ENCODE measurements around the gene SENP5. TPM values are rescaled to one million over a fixed set of nuclear protein-coding genes. Genes with fewer than 3 reads are reported as not detected.

The SENP5 gene
- total and polyA plus RNA-seq, 2 of the 8 experiments (the other 6 are each of a cell fraction or from before 2014, with no cell fraction given): 6.7 to 27.3 TPM

Other genes with a start within 250 kb of the SENP5 start
- 5.1 and 5.3 TPM in 2 replicates for gene NRROS, start 228.2 kb upstream of the SENP5 start, total RNA-seq (2021; fragmentation: NEBNext Ultra II Directional; extraction: Animal tissue kit (Norgen Biotek cat#: 25700))
- 6.8 and 7.3 TPM in 2 replicates for gene NRROS, start 228.2 kb upstream of the SENP5 start, polyA plus RNA-seq (2011; rRNA removed)
- gene CEP19, start 155.7 kb upstream of the SENP5 start, total RNA-seq (2021; fragmentation: NEBNext Ultra II Directional; extraction: Animal tissue kit (Norgen Biotek cat#: 25700)): 1.3 and 1.6 TPM in 2 replicates
- gene CEP19, start 155.7 kb upstream of the SENP5 start, polyA plus RNA-seq (2011; rRNA removed): 0.52 and 0.95 TPM in 2 replicates
- gene PIGX, start 155.5 kb upstream of the SENP5 start, total RNA-seq (2021; fragmentation: NEBNext Ultra II Directional; extraction: Animal tissue kit (Norgen Biotek cat#: 25700)): 14.7 and 14.9 TPM in 2 replicates
- 5.0 and 7.0 TPM in 2 replicates for gene PIGX, start 155.5 kb upstream of the SENP5 start, polyA plus RNA-seq (2011; rRNA removed)
- 60.5 and 62.8 TPM in 2 replicates for gene PAK2, start 128.1 kb upstream of the SENP5 start, total RNA-seq (2021; fragmentation: NEBNext Ultra II Directional; extraction: Animal tissue kit (Norgen Biotek cat#: 25700))
- gene PAK2, start 128.1 kb upstream of the SENP5 start, polyA plus RNA-seq (2011; rRNA removed): 8.5 and 13.1 TPM in 2 replicates
- gene NCBP2, start 74.6 kb downstream of the SENP5 start, total RNA-seq (2021; fragmentation: NEBNext Ultra II Directional; extraction: Animal tissue kit (Norgen Biotek cat#: 25700)): 96.7 and 100 TPM in 2 replicates
- gene NCBP2, start 74.6 kb downstream of the SENP5 start, polyA plus RNA-seq (2011; rRNA removed): 34.1 and 35.4 TPM in 2 replicates
- gene PIGZ, start 100.9 kb downstream of the SENP5 start, total RNA-seq (2021; fragmentation: NEBNext Ultra II Directional; extraction: Animal tissue kit (Norgen Biotek cat#: 25700)): not detected in 2 replicates
- 0.32 and 0.57 TPM in 2 replicates for gene PIGZ, start 100.9 kb downstream of the SENP5 start, polyA plus RNA-seq (2011; rRNA removed)
- 3.5 and 3.7 TPM in 2 replicates for gene MELTF, start 161.9 kb downstream of the SENP5 start, total RNA-seq (2021; fragmentation: NEBNext Ultra II Directional; extraction: Animal tissue kit (Norgen Biotek cat#: 25700))
- gene MELTF, start 161.9 kb downstream of the SENP5 start, polyA plus RNA-seq (2011; rRNA removed): 1.7 and 2.7 TPM in 2 replicates